HepG2 (cell line): ENCODE measurements around the gene B4GALT5. TPM values are rescaled to one million over a fixed set of nuclear protein-coding genes. Genes with fewer than 3 reads are reported as not detected.
A peak's percentile ranks its signal among the peaks of the same experiment; 100 is the strongest.

Source experiments
- ATRX ChIP-seq: sonication (generic); formaldehyde crosslinking; IDR thresholded peaks from 2 replicates; pipeline ENCODE4 v1.4.0; 2020; ENCODE audit warnings: missing genetic modification reagents, borderline replicate concordance
- GTF3A ChIP-seq: sonication (generic); formaldehyde crosslinking; conservative IDR thresholded peaks from 2 replicates; pipeline ENCODE4 v1.4.0; 2020; ENCODE audit warnings: mild to moderate bottlenecking, missing genetic modification reagents
- HNRNPUL1 ChIP-seq: fragments of 200-400 bp; formaldehyde crosslinking; IDR thresholded peaks from 2 replicates; pipeline ENCODE4 v1.6.1; 2017; ENCODE audit warnings: low read depth, mild to moderate bottlenecking, low read length, moderate library complexity
- KMT2B ChIP-seq: IDR thresholded peaks from 2 replicates; pipeline ENCODE4 v1.6.1; 2016; ENCODE audit warnings: missing genetic modification reagents, missing compliant biosample characterization
- MEIS2 ChIP-seq: sonication (generic); formaldehyde crosslinking; IDR thresholded peaks from 2 replicates; pipeline ENCODE4 v1.9.0; 2021; ENCODE audit warnings: mild to moderate bottlenecking, missing genetic modification reagents
- MTA1 ChIP-seq: sonication (generic); formaldehyde crosslinking; IDR thresholded peaks from 2 replicates; pipeline ENCODE4 v1.4.0; 2020; ENCODE audit warnings: missing genetic modification reagents, mild to moderate bottlenecking, borderline replicate concordance
- NFE2 ChIP-seq: sonication (generic); formaldehyde crosslinking; IDR thresholded peaks from 2 replicates; pipeline ENCODE4 v1.4.0; 2020; ENCODE audit warnings: missing genetic modification reagents
- NRL ChIP-seq: sonication (generic); formaldehyde crosslinking; IDR thresholded peaks from 2 replicates; pipeline ENCODE4 v1.5.0; 2020; ENCODE audit warnings: missing genetic modification reagents, mild to moderate bottlenecking, moderate library complexity, borderline replicate concordance
- TOPORS ChIP-seq: sonication (generic); formaldehyde crosslinking; IDR thresholded peaks from 2 replicates; pipeline ENCODE4 v1.8.0; 2023; ENCODE audit warnings: mild to moderate bottlenecking, missing genetic modification reagents
- ZNF766 ChIP-seq: sonication (generic); formaldehyde crosslinking; IDR thresholded peaks from 2 replicates; pipeline ENCODE4 v1.5.0; 2020; ENCODE audit warnings: missing genetic modification reagents, borderline replicate concordance
- ZNF83 ChIP-seq: sonication (generic); formaldehyde crosslinking; IDR thresholded peaks from 2 replicates; pipeline ENCODE4 v1.4.0; 2020; ENCODE audit warnings: missing genetic modification reagents, mild to moderate bottlenecking, borderline replicate concordance
- polyA plus RNA-seq, 8 experiments: library from polyadenylated mRNA; depleted of rRNA in 3 of 8; stranded (reverse) in 7 of 8; unstranded in 1 of 8; fragments of >200 nt; fragmentation: Illumina TruSeq in 4 of 8; extraction: Trizol in 4 of 8; gene quantifications; 2 replicates each; pipeline versions ENCODE4 v1.2.1 to v1.2.3, GENCODE V29; 2011 to 2016; ENCODE audit warnings: low read depth in 4 of 8, missing spikeins in 1 of 8, mixed read lengths in 1 of 8; ENCODE audit not compliant: insufficient read depth in 1 of 8
- total RNA-seq, 5 experiments: library from RNA; depleted of rRNA; stranded (reverse); fragments of >200 nt; fragmentation: Illumina TruSeq; extraction: Trizol; gene quantifications; 2 replicates each; pipeline ENCODE4 v1.2.3, GENCODE V29; 2016; ENCODE audit warnings: low read depth in 1 of 5
- TF ChIP-seq, protein P1 (sequence below): sonication (generic); formaldehyde crosslinking; IDR thresholded peaks from 2 replicates; pipeline ENCODE4 v1.5.0; 2020; ENCODE audit warnings: mild to moderate bottlenecking, missing genetic modification reagents, borderline replicate concordance
- TF ChIP-seq, protein P2 (sequence below): sonication (generic); formaldehyde crosslinking; IDR thresholded peaks from 2 replicates; pipeline ENCODE4 v1.9.0; 2022; ENCODE audit warnings: missing genetic modification reagents, mild to moderate bottlenecking, borderline replicate concordance
- TF ChIP-seq, protein P3 (sequence below): sonication (generic); formaldehyde crosslinking; IDR thresholded peaks from 2 replicates; pipeline ENCODE4 v1.5.1; 2020; ENCODE audit warnings: mild to moderate bottlenecking, missing genetic modification reagents, moderate library complexity
- TF ChIP-seq, protein P4 (sequence below): IDR thresholded peaks from 2 replicates; pipeline ENCODE4 v1.6.1; 2012; ENCODE audit warnings: low read depth, low read length, improper control_type of control experiment
- TF ChIP-seq, protein P5 (sequence below): sonication (generic); formaldehyde crosslinking; IDR thresholded peaks from 2 replicates; pipeline ENCODE4 v1.5.1; 2020; ENCODE audit warnings: missing genetic modification reagents, mild to moderate bottlenecking, borderline replicate concordance
- TF ChIP-seq, protein P6 (sequence below): sonication (generic); formaldehyde crosslinking; conservative IDR thresholded peaks from 2 replicates; pipeline ENCODE4 v1.4.0; 2020; ENCODE audit warnings: missing genetic modification reagents

Gene B4GALT5
- total and polyA plus RNA-seq, 2 of the 13 experiments (the other 11 are each of a cell fraction or from before 2014, with no cell fraction given) = 27.3 to 30.9 TPM

DNA sequence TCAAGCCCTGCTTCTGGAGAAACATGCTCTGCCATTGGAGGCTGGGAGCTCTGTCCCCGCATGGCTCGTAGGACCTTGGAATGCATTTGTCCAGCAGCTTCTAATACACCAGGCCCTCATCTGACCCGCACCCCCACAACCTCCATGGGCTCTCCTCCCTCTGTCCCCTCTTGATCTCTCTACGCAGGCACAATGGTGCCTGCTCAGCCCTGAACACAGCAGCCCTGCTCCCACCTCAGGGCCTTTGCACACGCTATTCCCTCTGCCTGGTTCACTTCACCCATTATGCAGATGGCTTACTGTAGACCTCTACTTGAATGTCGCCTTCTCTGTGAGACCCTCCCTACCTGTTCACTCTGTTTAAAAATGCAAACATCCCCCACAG is 118.8 kb downstream of the B4GALT5 start (continued):
- TF ChIP-seq, protein P1, sequence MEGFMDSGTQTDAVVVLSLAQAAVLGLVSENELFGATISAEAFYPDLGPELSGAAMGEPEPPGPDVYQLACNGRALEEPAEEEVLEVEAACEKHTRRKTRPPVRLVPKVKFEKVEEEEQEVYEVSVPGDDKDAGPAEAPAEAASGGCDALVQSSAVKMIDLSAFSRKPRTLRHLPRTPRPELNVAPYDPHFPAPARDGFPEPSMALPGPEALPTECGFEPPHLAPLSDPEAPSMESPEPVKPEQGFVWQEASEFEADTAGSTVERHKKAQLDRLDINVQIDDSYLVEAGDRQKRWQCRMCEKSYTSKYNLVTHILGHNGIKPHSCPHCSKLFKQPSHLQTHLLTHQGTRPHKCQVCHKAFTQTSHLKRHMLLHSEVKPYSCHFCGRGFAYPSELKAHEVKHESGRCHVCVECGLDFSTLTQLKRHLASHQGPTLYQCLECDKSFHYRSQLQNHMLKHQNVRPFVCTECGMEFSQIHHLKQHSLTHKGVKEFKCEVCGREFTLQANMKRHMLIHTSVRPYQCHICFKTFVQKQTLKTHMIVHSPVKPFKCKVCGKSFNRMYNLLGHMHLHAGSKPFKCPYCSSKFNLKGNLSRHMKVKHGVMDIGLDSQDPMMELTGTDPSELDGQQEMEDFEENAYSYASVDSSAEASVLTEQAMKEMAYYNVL = peak; percentile 46; the same call in 1 of the 2 replicates
- TF ChIP-seq KMT2B (CRISPR knock-in tag) = no peak
- no peak for TF ChIP-seq NRL (CRISPR knock-in tag)
- no peak for TF ChIP-seq ATRX
- TF ChIP-seq GTF3A (CRISPR knock-in tag) = no peak
- no peak for TF ChIP-seq MTA1
- TF ChIP-seq HNRNPUL1 = no peak
- TF ChIP-seq, protein P2, sequence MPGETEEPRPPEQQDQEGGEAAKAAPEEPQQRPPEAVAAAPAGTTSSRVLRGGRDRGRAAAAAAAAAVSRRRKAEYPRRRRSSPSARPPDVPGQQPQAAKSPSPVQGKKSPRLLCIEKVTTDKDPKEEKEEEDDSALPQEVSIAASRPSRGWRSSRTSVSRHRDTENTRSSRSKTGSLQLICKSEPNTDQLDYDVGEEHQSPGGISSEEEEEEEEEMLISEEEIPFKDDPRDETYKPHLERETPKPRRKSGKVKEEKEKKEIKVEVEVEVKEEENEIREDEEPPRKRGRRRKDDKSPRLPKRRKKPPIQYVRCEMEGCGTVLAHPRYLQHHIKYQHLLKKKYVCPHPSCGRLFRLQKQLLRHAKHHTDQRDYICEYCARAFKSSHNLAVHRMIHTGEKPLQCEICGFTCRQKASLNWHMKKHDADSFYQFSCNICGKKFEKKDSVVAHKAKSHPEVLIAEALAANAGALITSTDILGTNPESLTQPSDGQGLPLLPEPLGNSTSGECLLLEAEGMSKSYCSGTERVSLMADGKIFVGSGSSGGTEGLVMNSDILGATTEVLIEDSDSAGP = no peak
- no peak for TF ChIP-seq TOPORS (CRISPR knock-in tag)
- TF ChIP-seq, protein P3, sequence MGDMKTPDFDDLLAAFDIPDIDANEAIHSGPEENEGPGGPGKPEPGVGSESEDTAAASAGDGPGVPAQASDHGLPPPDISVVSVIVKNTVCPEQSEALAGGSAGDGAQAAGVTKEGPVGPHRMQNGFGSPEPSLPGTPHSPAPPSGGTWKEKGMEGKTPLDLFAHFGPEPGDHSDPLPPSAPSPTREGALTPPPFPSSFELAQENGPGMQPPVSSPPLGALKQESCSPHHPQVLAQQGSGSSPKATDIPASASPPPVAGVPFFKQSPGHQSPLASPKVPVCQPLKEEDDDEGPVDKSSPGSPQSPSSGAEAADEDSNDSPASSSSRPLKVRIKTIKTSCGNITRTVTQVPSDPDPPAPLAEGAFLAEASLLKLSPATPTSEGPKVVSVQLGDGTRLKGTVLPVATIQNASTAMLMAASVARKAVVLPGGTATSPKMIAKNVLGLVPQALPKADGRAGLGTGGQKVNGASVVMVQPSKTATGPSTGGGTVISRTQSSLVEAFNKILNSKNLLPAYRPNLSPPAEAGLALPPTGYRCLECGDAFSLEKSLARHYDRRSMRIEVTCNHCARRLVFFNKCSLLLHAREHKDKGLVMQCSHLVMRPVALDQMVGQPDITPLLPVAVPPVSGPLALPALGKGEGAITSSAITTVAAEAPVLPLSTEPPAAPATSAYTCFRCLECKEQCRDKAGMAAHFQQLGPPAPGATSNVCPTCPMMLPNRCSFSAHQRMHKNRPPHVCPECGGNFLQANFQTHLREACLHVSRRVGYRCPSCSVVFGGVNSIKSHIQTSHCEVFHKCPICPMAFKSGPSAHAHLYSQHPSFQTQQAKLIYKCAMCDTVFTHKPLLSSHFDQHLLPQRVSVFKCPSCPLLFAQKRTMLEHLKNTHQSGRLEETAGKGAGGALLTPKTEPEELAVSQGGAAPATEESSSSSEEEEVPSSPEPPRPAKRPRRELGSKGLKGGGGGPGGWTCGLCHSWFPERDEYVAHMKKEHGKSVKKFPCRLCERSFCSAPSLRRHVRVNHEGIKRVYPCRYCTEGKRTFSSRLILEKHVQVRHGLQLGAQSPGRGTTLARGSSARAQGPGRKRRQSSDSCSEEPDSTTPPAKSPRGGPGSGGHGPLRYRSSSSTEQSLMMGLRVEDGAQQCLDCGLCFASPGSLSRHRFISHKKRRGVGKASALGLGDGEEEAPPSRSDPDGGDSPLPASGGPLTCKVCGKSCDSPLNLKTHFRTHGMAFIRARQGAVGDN = no peak
- TF ChIP-seq, protein P4, sequence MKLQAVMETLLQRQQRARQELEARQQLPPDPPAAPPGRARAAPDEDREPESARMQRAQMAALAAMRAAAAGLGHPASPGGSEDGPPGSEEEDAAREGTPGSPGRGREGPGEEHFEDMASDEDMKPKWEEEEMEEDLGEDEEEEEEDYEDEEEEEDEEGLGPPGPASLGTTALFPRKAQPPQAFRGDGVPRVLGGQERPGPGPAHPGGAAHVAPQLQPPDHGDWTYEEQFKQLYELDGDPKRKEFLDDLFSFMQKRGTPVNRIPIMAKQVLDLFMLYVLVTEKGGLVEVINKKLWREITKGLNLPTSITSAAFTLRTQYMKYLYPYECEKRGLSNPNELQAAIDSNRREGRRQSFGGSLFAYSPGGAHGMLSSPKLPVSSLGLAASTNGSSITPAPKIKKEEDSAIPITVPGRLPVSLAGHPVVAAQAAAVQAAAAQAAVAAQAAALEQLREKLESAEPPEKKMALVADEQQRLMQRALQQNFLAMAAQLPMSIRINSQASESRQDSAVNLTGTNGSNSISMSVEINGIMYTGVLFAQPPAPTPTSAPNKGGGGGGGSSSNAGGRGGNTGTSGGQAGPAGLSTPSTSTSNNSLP = no peak
- no peak for TF ChIP-seq MEIS2 (CRISPR knock-in tag)
- no peak for TF ChIP-seq ZNF766 (CRISPR knock-in tag)
- TF ChIP-seq ZNF83 (CRISPR knock-in tag) = 0 out of 2 replicates have a peak, but pooled peaks have one; percentile 17
- TF ChIP-seq, protein P5, sequence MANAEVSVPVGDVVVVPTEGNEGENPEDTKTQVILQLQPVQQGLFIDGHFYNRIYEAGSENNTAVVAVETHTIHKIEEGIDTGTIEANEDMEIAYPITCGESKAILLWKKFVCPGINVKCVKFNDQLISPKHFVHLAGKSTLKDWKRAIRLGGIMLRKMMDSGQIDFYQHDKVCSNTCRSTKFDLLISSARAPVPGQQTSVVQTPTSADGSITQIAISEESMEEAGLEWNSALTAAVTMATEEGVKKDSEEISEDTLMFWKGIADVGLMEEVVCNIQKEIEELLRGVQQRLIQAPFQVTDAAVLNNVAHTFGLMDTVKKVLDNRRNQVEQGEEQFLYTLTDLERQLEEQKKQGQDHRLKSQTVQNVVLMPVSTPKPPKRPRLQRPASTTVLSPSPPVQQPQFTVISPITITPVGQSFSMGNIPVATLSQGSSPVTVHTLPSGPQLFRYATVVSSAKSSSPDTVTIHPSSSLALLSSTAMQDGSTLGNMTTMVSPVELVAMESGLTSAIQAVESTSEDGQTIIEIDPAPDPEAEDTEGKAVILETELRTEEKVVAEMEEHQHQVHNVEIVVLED (CRISPR knock-in tag) = no peak
- TF ChIP-seq NFE2 = no peak; the same call in 1 of the 2 replicates
- TF ChIP-seq, protein P6, sequence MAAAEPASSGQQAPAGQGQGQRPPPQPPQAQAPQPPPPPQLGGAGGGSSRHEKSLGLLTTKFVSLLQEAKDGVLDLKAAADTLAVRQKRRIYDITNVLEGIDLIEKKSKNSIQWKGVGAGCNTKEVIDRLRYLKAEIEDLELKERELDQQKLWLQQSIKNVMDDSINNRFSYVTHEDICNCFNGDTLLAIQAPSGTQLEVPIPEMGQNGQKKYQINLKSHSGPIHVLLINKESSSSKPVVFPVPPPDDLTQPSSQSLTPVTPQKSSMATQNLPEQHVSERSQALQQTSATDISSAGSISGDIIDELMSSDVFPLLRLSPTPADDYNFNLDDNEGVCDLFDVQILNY (CRISPR knock-in tag) = no peak
